Activated naive CD8-positive, alpha-beta T cell (primary cell): ENCODE measurements around the gene FAM219B.
"Not testable (repeated sequence)": the region's sequence is repeated elsewhere in the genome, so short reads cannot be mapped to it uniquely, and the experiment has no call there.

ENCODE experiments used
- H3K27ac Mint-ChIP-seq: one replicate; pipeline ENCODE4 v1.8.0; 2021; ENCODE audit warnings: mixed read lengths
- H3K27me3 Mint-ChIP-seq: one replicate; pipeline ENCODE4 v1.8.0; 2021; ENCODE audit warnings: mixed read lengths
- H3K36me3 Mint-ChIP-seq: one replicate; pipeline ENCODE4 v1.8.0; 2021; ENCODE audit warnings: mixed read lengths
- H3K4me1 Mint-ChIP-seq: one replicate; pipeline ENCODE4 v1.8.0; 2021; ENCODE audit warnings: low read depth, mixed read lengths
- H3K4me3 Mint-ChIP-seq: one replicate; pipeline ENCODE4 v1.8.0; 2021; ENCODE audit warnings: mild to moderate bottlenecking, mixed read lengths
- H3K9me3 Mint-ChIP-seq: one replicate; pipeline ENCODE4 v1.8.0; 2021; ENCODE audit warnings: low read depth, mixed read lengths

The FAM219B gene

GRCh38 chr15:74892313-74892712 is 14.3 kb downstream of the FAM219B start:
- Mint-ChIP-seq H3K27me3 (no peaks in the 10 kb centered on the region), H3K9me3 (no peaks in the 10 kb centered on the region), H3K27ac (no peak overlapping the region), H3K4me1 (peaks cover 46% of the 10 kb centered on the region), H3K36me3 (peaks cover 5% of the 10 kb centered on the region), H3K4me3 (peak overlapping the region; percentile 17)

DNA sequence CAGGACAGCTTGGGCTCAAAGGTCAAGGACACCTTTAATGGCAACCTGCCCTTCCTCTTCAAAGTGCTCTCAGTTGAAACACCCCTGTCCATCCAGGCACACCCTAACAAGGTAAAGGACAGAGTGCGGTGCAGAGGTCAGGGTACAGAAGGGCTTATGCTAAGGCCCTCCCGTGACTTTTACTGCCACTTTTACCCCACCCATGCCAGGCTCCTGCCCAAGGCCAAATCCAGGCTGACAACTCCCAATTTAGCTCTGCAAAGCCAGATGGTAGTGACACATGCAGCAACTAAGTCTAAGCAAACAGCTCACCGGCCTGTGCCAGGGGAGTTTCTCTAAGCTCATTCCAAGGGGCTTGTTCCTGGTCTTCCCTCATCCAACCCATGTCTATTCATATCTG is 15.2 kb downstream of the FAM219B start:
- Mint-ChIP-seq H3K27me3 (no peaks in the 10 kb centered on the region), H3K4me3 (peak overlapping the region; percentile 88), H3K9me3 (no peaks in the 10 kb centered on the region), H3K36me3 (peaks cover 5% of the 10 kb centered on the region), H3K4me1 (peaks cover 46% of the 10 kb centered on the region), H3K27ac (peak overlapping the region; percentile 16)

DNA sequence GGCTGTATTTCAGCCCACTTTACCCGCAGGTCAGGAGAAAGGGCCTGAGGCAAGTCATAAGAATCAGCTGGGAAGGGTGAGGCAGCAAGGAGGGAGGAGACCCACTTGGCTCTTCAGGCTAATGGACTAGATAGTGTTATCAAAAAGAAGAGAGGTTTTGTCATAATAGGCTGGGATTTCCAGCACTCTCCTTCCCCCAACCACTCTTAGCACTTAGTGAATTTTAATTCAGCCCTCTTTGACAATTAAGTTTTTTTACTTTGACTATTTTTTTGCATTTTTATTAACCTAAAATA is 16.0 kb downstream of the FAM219B start:
- no peaks in the 10 kb centered on the region for H3K27me3 Mint-ChIP-seq
- peaks cover 5% of the 10 kb centered on the region for H3K36me3 Mint-ChIP-seq
- no peaks in the 10 kb centered on the region for H3K9me3 Mint-ChIP-seq
- peaks cover 46% of the 10 kb centered on the region for H3K4me1 Mint-ChIP-seq
- H3K4me3 Mint-ChIP-seq = peak overlapping the region; percentile 88
- H3K27ac Mint-ChIP-seq = peak overlapping the region; percentile 95

DNA sequence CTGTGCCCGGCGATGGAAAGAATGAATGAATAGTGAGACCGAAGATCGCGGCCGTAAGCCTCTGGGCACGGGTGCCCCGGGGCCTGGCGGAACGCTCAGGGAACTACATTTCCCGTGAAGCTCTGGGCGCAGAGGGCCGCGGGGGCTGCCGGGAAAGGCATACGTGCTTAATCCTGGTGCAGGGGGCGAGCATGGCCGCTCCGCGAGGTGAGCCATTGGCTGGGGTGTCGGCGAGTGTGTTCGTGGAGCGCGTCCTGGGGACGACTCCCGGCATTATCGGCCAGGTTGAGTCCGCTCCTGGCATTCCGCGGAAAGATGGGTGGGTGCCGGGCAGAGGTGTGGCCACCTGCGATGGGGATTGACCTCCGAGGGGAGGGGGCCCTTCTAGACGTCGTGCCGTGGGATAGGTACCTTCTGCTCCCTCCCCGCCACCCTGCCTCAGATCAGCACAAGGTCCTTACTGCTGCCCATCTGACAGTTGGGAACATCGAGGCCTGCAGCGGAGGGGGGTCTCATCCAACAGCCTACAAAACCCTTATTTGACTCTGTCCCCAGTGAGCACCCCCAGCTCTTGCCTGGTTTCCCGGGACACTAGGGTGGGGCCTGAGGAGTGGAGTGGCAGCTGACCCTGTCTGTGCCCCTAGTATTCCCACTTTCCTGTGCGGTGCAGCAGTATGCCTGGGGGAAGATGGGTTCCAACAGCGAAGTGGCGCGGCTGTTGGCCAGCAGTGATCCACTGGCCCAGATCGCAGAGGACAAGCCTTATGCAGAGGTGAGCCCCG is 16.6 kb downstream of the FAM219B start, which contains the start of gene MPI:
Gene MPI, plus strand, starts transcription at position 160 of the 782 bp plus-strand sequence. Its CDS starts 32 bp downstream, at position 192.
- peak within 1 kb of the TSS; percentile 95 for H3K27ac Mint-ChIP-seq
- no peaks in the 10 kb centered on the region for H3K9me3 Mint-ChIP-seq
- no peaks in the 10 kb centered on the region for H3K27me3 Mint-ChIP-seq
- H3K4me1 Mint-ChIP-seq = peaks cover 43% of the 10 kb centered on the region
- H3K36me3 Mint-ChIP-seq = peaks cover 5% of the 10 kb centered on the region
- H3K4me3 Mint-ChIP-seq = peak within 1 kb of the TSS; percentile 88

- Mint-ChIP-seq H3K27me3 (no peaks in the 10 kb centered on the region), H3K9me3 (no peaks in the 10 kb centered on the region), H3K27ac (peak overlapping the region; percentile 95), H3K4me1 (peaks cover 42% of the 10 kb centered on the region), H3K36me3 (peaks cover 5% of the 10 kb centered on the region), H3K4me3 (peak overlapping the region; percentile 88)
Measured at GRCh38 chr15:74889390-74889882, 17.2 kb downstream of the FAM219B start.

- no peaks in the 10 kb centered on the region for H3K27me3 Mint-ChIP-seq
- peaks cover 5% of the 10 kb centered on the region for H3K36me3 Mint-ChIP-seq
- peak overlapping the region; percentile 88 for H3K4me3 Mint-ChIP-seq
- no peak overlapping the region for H3K27ac Mint-ChIP-seq
- no peaks in the 10 kb centered on the region for H3K9me3 Mint-ChIP-seq
- peaks cover 44% of the 10 kb centered on the region for H3K4me1 Mint-ChIP-seq
Measured at GRCh38 chr15:74888716-74889115, 17.9 kb downstream of the FAM219B start.

GRCh38 chr15:74887537-74888193 is 19.0 kb downstream of the FAM219B start:
- not testable (repeated sequence) for H3K36me3 Mint-ChIP-seq, H3K27me3 Mint-ChIP-seq, H3K27ac Mint-ChIP-seq, H3K4me3 Mint-ChIP-seq, H3K9me3 Mint-ChIP-seq
- peaks cover 33% of the 10 kb centered on the region for H3K4me1 Mint-ChIP-seq

DNA sequence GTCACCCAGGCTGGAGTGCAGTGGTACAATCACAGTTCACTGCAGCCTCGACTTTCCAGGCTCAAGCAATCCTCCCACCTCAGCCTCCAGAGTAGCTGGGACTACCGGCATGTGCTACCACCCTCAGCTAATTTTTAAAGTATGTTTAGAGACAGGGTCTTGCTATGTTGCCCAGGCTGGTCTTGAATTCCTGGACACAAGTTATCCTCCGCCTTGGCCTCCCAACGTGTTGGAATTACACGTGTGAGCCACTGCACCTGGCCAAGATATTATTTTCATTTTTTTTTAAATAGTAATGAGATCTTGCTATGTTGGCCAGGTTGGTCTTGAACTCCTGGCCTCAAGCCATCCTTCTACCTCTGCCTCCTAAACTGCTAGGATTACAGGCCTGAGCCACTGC is 21.2 kb downstream of the FAM219B start:
- Mint-ChIP-seq H3K9me3 (no peaks in the 10 kb centered on the region), H3K27me3 (no peaks in the 10 kb centered on the region), H3K4me1 (peaks cover 18% of the 10 kb centered on the region), H3K4me3 (no peak overlapping the region), H3K36me3 (no peaks in the 10 kb centered on the region), H3K27ac (no peak overlapping the region)

- no peak overlapping the region for H3K27ac Mint-ChIP-seq
- H3K27me3 Mint-ChIP-seq = no peaks in the 10 kb centered on the region
- no peaks in the 10 kb centered on the region for H3K9me3 Mint-ChIP-seq
- no peaks in the 10 kb centered on the region for H3K36me3 Mint-ChIP-seq
- H3K4me1 Mint-ChIP-seq = peaks cover 13% of the 10 kb centered on the region
- no peak overlapping the region for H3K4me3 Mint-ChIP-seq
Measured at GRCh38 chr15:74884428-74885223, 22.0 kb downstream of the FAM219B start.

GRCh38 chr15:74882528-74882927 is 24.1 kb downstream of the FAM219B start:
- no peaks in the 10 kb centered on the region for H3K27me3 Mint-ChIP-seq
- H3K9me3 Mint-ChIP-seq = no peaks in the 10 kb centered on the region
- no peak overlapping the region for H3K4me3 Mint-ChIP-seq
- no peaks in the 10 kb centered on the region for H3K36me3 Mint-ChIP-seq
- H3K4me1 Mint-ChIP-seq = peaks cover 3% of the 10 kb centered on the region
- H3K27ac Mint-ChIP-seq = no peak overlapping the region

- H3K27ac Mint-ChIP-seq = no peak overlapping the region
- H3K4me3 Mint-ChIP-seq = no peak overlapping the region
- peaks cover 6% of the 10 kb centered on the region for H3K4me1 Mint-ChIP-seq
- no peaks in the 10 kb centered on the region for H3K9me3 Mint-ChIP-seq
- H3K36me3 Mint-ChIP-seq = no peaks in the 10 kb centered on the region
- H3K27me3 Mint-ChIP-seq = no peaks in the 10 kb centered on the region
Measured at GRCh38 chr15:74878273-74878672, 28.4 kb downstream of the FAM219B start.

- H3K27me3 Mint-ChIP-seq = no peaks in the 10 kb centered on the region
- peak overlapping the region; percentile 87 for H3K27ac Mint-ChIP-seq
- H3K4me1 Mint-ChIP-seq = peaks cover 42% of the 10 kb centered on the region
- no peaks in the 10 kb centered on the region for H3K9me3 Mint-ChIP-seq
- peak overlapping the region; percentile 96 for H3K4me3 Mint-ChIP-seq
- peaks cover 6% of the 10 kb centered on the region for H3K36me3 Mint-ChIP-seq
Measured at GRCh38 chr15:74873756-74874424, 32.8 kb downstream of the FAM219B start.

DNA sequence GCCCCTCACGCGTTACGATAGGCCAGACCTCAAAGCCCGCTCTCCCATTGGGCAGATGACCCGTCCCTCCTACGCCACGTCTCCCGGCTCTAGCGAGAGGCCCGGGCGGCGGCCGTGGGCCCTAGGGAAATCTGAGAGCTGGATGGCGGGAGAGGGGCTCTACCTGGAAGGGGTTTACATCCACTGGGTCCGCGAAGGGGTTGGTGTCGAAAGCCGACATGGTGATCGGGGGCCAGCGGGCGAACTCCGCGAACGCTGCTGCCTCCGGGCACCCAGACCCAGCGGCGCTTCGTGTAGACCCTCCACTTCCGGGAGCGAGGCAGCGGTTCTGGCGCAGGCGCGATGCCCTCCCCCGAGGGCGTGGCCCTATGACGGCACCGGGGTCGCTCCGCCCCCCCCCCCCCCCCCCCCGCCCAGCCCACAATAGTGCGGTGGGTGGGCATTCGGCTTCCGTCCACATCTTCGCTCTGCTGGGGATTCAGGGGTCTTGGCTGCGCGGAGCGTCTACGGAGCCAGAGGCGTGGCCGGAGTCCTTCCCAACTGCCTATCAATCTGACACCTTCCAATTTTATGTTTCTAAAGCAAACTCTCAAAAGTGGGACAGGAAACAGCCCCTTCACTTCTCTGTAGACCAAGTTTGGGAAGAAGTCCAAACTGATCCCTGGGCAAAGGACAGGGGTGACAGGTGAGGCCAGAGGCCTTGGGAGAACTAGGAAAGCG is 33.5 kb downstream of the FAM219B start, which contains the start of gene SCAMP2:
Gene SCAMP2, minus strand, starts transcription at position 330 of the 720 bp plus-strand sequence. Its CDS starts 110 bp downstream, at position 220.
- Mint-ChIP-seq H3K36me3 (peaks cover 6% of the 10 kb centered on the region), H3K4me3 (peak within 1 kb of the TSS; percentile 96), H3K9me3 (no peaks in the 10 kb centered on the region), H3K4me1 (peaks cover 48% of the 10 kb centered on the region), H3K27me3 (no peaks in the 10 kb centered on the region), H3K27ac (peak within 1 kb of the TSS; percentile 87)

GRCh38 chr15:74872702-74873035 is 34.0 kb downstream of the FAM219B start:
- Mint-ChIP-seq H3K36me3 (peaks cover 11% of the 10 kb centered on the region), H3K9me3 (no peaks in the 10 kb centered on the region), H3K27me3 (no peaks in the 10 kb centered on the region), H3K4me1 (peaks cover 53% of the 10 kb centered on the region), H3K27ac (peak overlapping the region; percentile 82), H3K4me3 (peak overlapping the region; percentile 96)
